SK-N-SH (cell line): Measurements from ENCODE around the gene CDH15.

Source experiments
- CHD2 ChIP-seq: fragments of 150-350 bp; IDR thresholded peaks from 2 replicates; pipeline ENCODE4 v1.6.1; 2018; ENCODE audit warnings: low read length; ENCODE audit not compliant: partially characterized antibody
- CTCF ChIP-seq: fragments of 200-600 bp; sonication (generic); IDR thresholded peaks from 2 replicates; pipeline ENCODE4 v1.6.1; 2017; ENCODE audit warnings: antibody characterized with exemption, mild to moderate bottlenecking, moderate library complexity
- FOSL2 ChIP-seq: IDR thresholded peaks from 2 replicates; pipeline ENCODE4 v1.4.0; 2012; ENCODE audit warnings: low read depth, mild to moderate bottlenecking, moderate library complexity, borderline replicate concordance
- GABPA ChIP-seq: IDR thresholded peaks from 2 replicates; pipeline ENCODE4 v1.4.0; 2012; ENCODE audit warnings: low read depth, mild to moderate bottlenecking
- RAD21 ChIP-seq: IDR thresholded peaks from 2 replicates; pipeline ENCODE4 v1.6.1; 2012; ENCODE audit warnings: mild to moderate bottlenecking, low read length
- REST ChIP-seq: IDR thresholded peaks from 2 replicates; pipeline ENCODE4 v1.6.1; 2012; ENCODE audit warnings: mild to moderate bottlenecking, low read depth, low read length, moderate library complexity
- TAF1 ChIP-seq: IDR thresholded peaks from 2 replicates; pipeline ENCODE4 v1.6.1; 2012; ENCODE audit warnings: low read depth, mild to moderate bottlenecking, low read length, moderate library complexity, borderline replicate concordance
- TCF12 ChIP-seq: IDR thresholded peaks from 2 replicates; pipeline ENCODE4 v1.4.0; 2012
- USF2 ChIP-seq: fragments of 150-350 bp; IDR thresholded peaks from 2 replicates; pipeline ENCODE4 v1.6.1; 2017; ENCODE audit warnings: antibody characterized with exemption, low read length, low read depth, borderline replicate concordance
- YY1 ChIP-seq: IDR thresholded peaks from 2 replicates; pipeline ENCODE4 v1.4.0; 2012; ENCODE audit warnings: low read depth, mild to moderate bottlenecking

- TF ChIP-seq TCF12 (no peak), CTCF (no peak), TAF1 (no peak), REST (no peak), YY1 (no peak), FOSL2 (no peak), GABPA (no peak), RAD21 (no peak), USF2 (no peak), CHD2 (no peak)
Observed at GRCh38 chr16:89237733-89238132, 66.2 kb downstream of the CDH15 start.
